ENCODE measurements around the gene S1PR4. TPM values are rescaled to one million over a fixed set of nuclear protein-coding genes. Genes with fewer than 3 reads are reported as not detected.
"Not testable (repeated sequence)": the region's sequence is repeated elsewhere in the genome, so short reads cannot be mapped to it uniquely, and the experiment has no call there.

Gene S1PR4
- total and polyA plus RNA-seq, 9 donors = 0.20 to 1.1 (median 0.50) TPM; not detected in 2

GRCh38 chr19:3211191-3211590 lies 32.6 kb downstream of the S1PR4 start:
- Histone ChIP-seq H3K4me3 (no peak overlapping the region), H3K27ac (no peak overlapping the region), H3K4me1 (ENCODE audit: insufficient read depth) (no peaks in the 10 kb centered on the region), H3K9me3 (no peaks in the 10 kb centered on the region), H3K27me3 (no peaks in the 10 kb centered on the region), H3K36me3 (no peaks in the 10 kb centered on the region)
- 12 to 43% (median 12%) methylated on average over 12 of the region's 12 CpGs for WGBS, 3 donors
- no peak for DNase-seq
- TF ChIP-seq POLR2A (IDR thresholded peaks at IDR 0.05) (no peak), EP300 (IDR thresholded peaks at IDR 0.05) (no peak), CTCF (IDR thresholded peaks at IDR 0.05) (no peak)
- intact Hi-C loops (cut with DNase I) = no loop called here

- TF ChIP-seq CTCF (IDR thresholded peaks at IDR 0.05) (no peak), POLR2A (IDR thresholded peaks at IDR 0.05) (no peak), EP300 (IDR thresholded peaks at IDR 0.05) (no peak)
- Histone ChIP-seq H3K9me3 (no peaks in the 10 kb centered on the region), H3K27me3 (no peaks in the 10 kb centered on the region), H3K27ac (no peak overlapping the region), H3K36me3 (no peaks in the 10 kb centered on the region), H3K4me3 (no peak overlapping the region), H3K4me1 (ENCODE audit: insufficient read depth) (no peaks in the 10 kb centered on the region)
- intact Hi-C loops (cut with DNase I) = no loop called here
- DNase-seq = no peak
- WGBS, 3 donors = 90 to 94% (median 91%) methylated on average over 7 of the region's 7 CpGs
These were observed 34.6 kb downstream of the S1PR4 start for GRCh38 chr19:3213159-3213558.

GRCh38 chr19:3216874-3217273 lies 38.3 kb downstream of the S1PR4 start:
- Histone ChIP-seq H3K4me1 (ENCODE audit: insufficient read depth) (no peaks in the 10 kb centered on the region), H3K9me3 (no peaks in the 10 kb centered on the region), H3K36me3 (no peaks in the 10 kb centered on the region), H3K27ac (no peak overlapping the region), H3K27me3 (no peaks in the 10 kb centered on the region), H3K4me3 (no peak overlapping the region)
- no peak for TF ChIP-seq POLR2A (IDR thresholded peaks at IDR 0.05)
- TF ChIP-seq EP300 (IDR thresholded peaks at IDR 0.05) = no peak
- no peak for TF ChIP-seq CTCF (IDR thresholded peaks at IDR 0.05)
- intact Hi-C loops (cut with DNase I) = no loop called here
- no peak for DNase-seq
- 83 to 93% (median 92%) methylated on average over 5 of the region's 5 CpGs for WGBS, 3 donors

GRCh38 chr19:3220576-3220975 lies 42.0 kb downstream of the S1PR4 start:
- TF ChIP-seq CTCF (IDR thresholded peaks at IDR 0.05) (no peak), POLR2A (IDR thresholded peaks at IDR 0.05) (no peak), EP300 (IDR thresholded peaks at IDR 0.05) (no peak)
- H3K36me3 ChIP-seq = no peaks in the 10 kb centered on the region
- DNase-seq = no peak
- no peak overlapping the region for H3K27ac ChIP-seq
- H3K27me3 ChIP-seq = no peaks in the 10 kb centered on the region
- intact Hi-C loops (cut with DNase I) = no loop called here
- H3K9me3 ChIP-seq = no peaks in the 10 kb centered on the region
- no peaks in the 10 kb centered on the region for H3K4me1 ChIP-seq (ENCODE audit: insufficient read depth)
- WGBS, 3 donors = 64 to 73% (median 71%) methylated on average over 12 of the region's 12 CpGs
- no peak overlapping the region for H3K4me3 ChIP-seq

GRCh38 chr19:3221576-3221975 lies 43.0 kb downstream of the S1PR4 start:
- intact Hi-C loops (cut with DNase I); H3K4me3 ChIP-seq; H3K36me3 ChIP-seq; H3K27me3 ChIP-seq; H3K4me1 ChIP-seq (ENCODE audit: insufficient read depth); H3K27ac ChIP-seq; DNase-seq; H3K9me3 ChIP-seq: not testable (repeated sequence)
- WGBS, 3 donors = 70 to 83% (median 79%) methylated on average over 5 of the region's 5 CpGs
